ENCODE results near the gene KDM7A. TPM values are rescaled to one million over a fixed set of nuclear protein-coding genes. Genes with fewer than 3 reads are reported as not detected.

KDM7A gene
- total RNA-seq, 4 donors from 2014 or later = 15.3 to 34.5 (median 23.2) TPM

- TF ChIP-seq EP300 (IDR thresholded peaks at IDR 0.05) = no peak
- TF ChIP-seq POLR2A (IDR thresholded peaks at IDR 0.05) = no peak
- TF ChIP-seq CTCF (IDR thresholded peaks at IDR 0.05) = no peak
- WGBS, 2 donors = 84 to 89% methylated on average over 2 of the region's 2 CpGs
- H3K36me3 ChIP-seq = peaks cover 0 to 22% (median 0%) of the 10 kb centered on the region in 3 donors
- H3K4me3 ChIP-seq = no peak overlapping the region
- H3K27me3 ChIP-seq = no peaks in the 10 kb centered on the region
- H3K4me1 ChIP-seq = no peaks in the 10 kb centered on the region
- H3K27ac ChIP-seq = no peak overlapping the region
- no peak for DNase-seq (ENCODE audit: low spot score in 2 of 2)
- no peaks in the 10 kb centered on the region for H3K9me3 ChIP-seq
These were observed 39.7 kb downstream of the KDM7A start for GRCh38 chr7:140137078-140137477.

- no peaks in the 10 kb centered on the region for H3K9me3 ChIP-seq
- DNase-seq (ENCODE audit: low spot score in 2 of 2) = no peak
- TF ChIP-seq CTCF (IDR thresholded peaks at IDR 0.05) (no peak), EP300 (IDR thresholded peaks at IDR 0.05) (no peak), POLR2A (IDR thresholded peaks at IDR 0.05) (no peak)
- no peaks in the 10 kb centered on the region for H3K27me3 ChIP-seq
- H3K27ac ChIP-seq = no peak overlapping the region
- peaks cover 0 to 30% (median 0%) of the 10 kb centered on the region in 3 donors for H3K36me3 ChIP-seq
- no peak overlapping the region for H3K4me3 ChIP-seq
- H3K4me1 ChIP-seq = no peaks in the 10 kb centered on the region
These were observed 40.7 kb downstream of the KDM7A start for GRCh38 chr7:140136073-140136472.

- Histone ChIP-seq H3K9me3 (no peaks in the 10 kb centered on the region), H3K4me1 (no peaks in the 10 kb centered on the region), H3K36me3 (peaks cover 0 to 47% (median 6%) of the 10 kb centered on the region in 3 donors), H3K27me3 (no peaks in the 10 kb centered on the region), H3K27ac (no peak overlapping the region), H3K4me3 (no peak overlapping the region)
- 85 to 86% methylated on average over 2 of the region's 2 CpGs for WGBS, 2 donors
- TF ChIP-seq CTCF (IDR thresholded peaks at IDR 0.05) = no peak
- no peak for TF ChIP-seq POLR2A (IDR thresholded peaks at IDR 0.05)
- no peak for TF ChIP-seq EP300 (IDR thresholded peaks at IDR 0.05)
- DNase-seq (ENCODE audit: low spot score in 2 of 2) = no peak
These were observed 42.7 kb downstream of the KDM7A start for GRCh38 chr7:140134039-140134438.

GRCh38 chr7:140127360-140128127 lies 49.2 kb downstream of the KDM7A start:
- no peak for DNase-seq (ENCODE audit: low spot score in 2 of 2)
- Histone ChIP-seq H3K36me3 (peaks cover 0 to 84% (median 19%) of the 10 kb centered on the region in 3 donors), H3K9me3 (no peaks in the 10 kb centered on the region), H3K4me1 (no peaks in the 10 kb centered on the region), H3K27me3 (no peaks in the 10 kb centered on the region), H3K4me3 (no peak overlapping the region), H3K27ac (no peak overlapping the region)
- 90 to 92% methylated on average over 1 of the region's 1 CpG for WGBS, 2 donors
- TF ChIP-seq CTCF (IDR thresholded peaks at IDR 0.05) = no peak
- no peak for TF ChIP-seq EP300 (IDR thresholded peaks at IDR 0.05)
- no peak for TF ChIP-seq POLR2A (IDR thresholded peaks at IDR 0.05)

GRCh38 chr7:140126435-140127034 lies 50.2 kb downstream of the KDM7A start:
- Histone ChIP-seq H3K27me3 (no peaks in the 10 kb centered on the region), H3K36me3 (peaks cover 0 to 78% (median 19%) of the 10 kb centered on the region in 3 donors), H3K9me3 (no peaks in the 10 kb centered on the region), H3K4me1 (peaks cover 0 to 10% (median under 1%) of the 10 kb centered on the region in 4 donors), H3K27ac (no peak overlapping the region), H3K4me3 (no peak overlapping the region)
- TF ChIP-seq CTCF (IDR thresholded peaks at IDR 0.05) = no peak
- no peak for TF ChIP-seq EP300 (IDR thresholded peaks at IDR 0.05)
- TF ChIP-seq POLR2A (IDR thresholded peaks at IDR 0.05) = no peak
- 90 to 94% methylated on average over 6 of the region's 6 CpGs for WGBS, 2 donors
- no peak for DNase-seq (ENCODE audit: low spot score in 2 of 2)

Data from tibial nerve (tissue), 4 donors.